ENCODE data around the gene CACNA1D. TPM values are rescaled to one million over a fixed set of nuclear protein-coding genes. Genes with fewer than 3 reads are reported as not detected.

CACNA1D gene
- total RNA-seq, 2 experiments from 2014 or later: not detected

- no peak for ATAC-seq
- no peak for TF ChIP-seq CTCF (IDR thresholded peaks at IDR 0.05)
- H3K4me1 Mint-ChIP-seq (ENCODE audit: low read depth): peaks cover 13% of the 10 kb centered on the region
- H3K4me3 Mint-ChIP-seq: no peak overlapping the region
- ChIA-PET POLR2A (no interaction called here), CTCF (no interaction called here)
- H3K27ac Mint-ChIP-seq: no peak overlapping the region
- H3K27me3 Mint-ChIP-seq: no peaks in the 10 kb centered on the region
- H3K36me3 Mint-ChIP-seq (ENCODE audit: low read depth): no peaks in the 10 kb centered on the region
- no peak for DNase-seq
- intact Hi-C loops (cut with micrococcal nuclease): no loop called here
- H3K9me3 Mint-ChIP-seq: no peaks in the 10 kb centered on the region
These were observed 255.0 kb downstream of the CACNA1D start for GRCh38 chr3:53749448-53749847.

GRCh38 chr3:53750253-53751210 is 256.1 kb downstream of the CACNA1D start:
- no peak for DNase-seq
- H3K4me3 Mint-ChIP-seq: no peak overlapping the region
- peaks cover 15% of the 10 kb centered on the region for H3K4me1 Mint-ChIP-seq (ENCODE audit: low read depth)
- H3K27ac Mint-ChIP-seq: no peak overlapping the region
- no peaks in the 10 kb centered on the region for H3K9me3 Mint-ChIP-seq
- no peak for TF ChIP-seq CTCF (IDR thresholded peaks at IDR 0.05)
- CTCF ChIA-PET: interaction anchor here (1.2 to 2.2 kb wide), 2 partner anchors 41 to 375 kb away, joined by 3 to 4 read pairs; no protein-coding TSS in a partner anchor
- no peaks in the 10 kb centered on the region for H3K36me3 Mint-ChIP-seq (ENCODE audit: low read depth)
- intact Hi-C loops (cut with micrococcal nuclease): no loop called here
- ATAC-seq: no peak
- POLR2A ChIA-PET: interaction anchor here (0.9 kb wide), 1 partner anchor 9 kb away, joined by 3 read pairs; no protein-coding TSS in a partner anchor
- no peaks in the 10 kb centered on the region for H3K27me3 Mint-ChIP-seq

DNA sequence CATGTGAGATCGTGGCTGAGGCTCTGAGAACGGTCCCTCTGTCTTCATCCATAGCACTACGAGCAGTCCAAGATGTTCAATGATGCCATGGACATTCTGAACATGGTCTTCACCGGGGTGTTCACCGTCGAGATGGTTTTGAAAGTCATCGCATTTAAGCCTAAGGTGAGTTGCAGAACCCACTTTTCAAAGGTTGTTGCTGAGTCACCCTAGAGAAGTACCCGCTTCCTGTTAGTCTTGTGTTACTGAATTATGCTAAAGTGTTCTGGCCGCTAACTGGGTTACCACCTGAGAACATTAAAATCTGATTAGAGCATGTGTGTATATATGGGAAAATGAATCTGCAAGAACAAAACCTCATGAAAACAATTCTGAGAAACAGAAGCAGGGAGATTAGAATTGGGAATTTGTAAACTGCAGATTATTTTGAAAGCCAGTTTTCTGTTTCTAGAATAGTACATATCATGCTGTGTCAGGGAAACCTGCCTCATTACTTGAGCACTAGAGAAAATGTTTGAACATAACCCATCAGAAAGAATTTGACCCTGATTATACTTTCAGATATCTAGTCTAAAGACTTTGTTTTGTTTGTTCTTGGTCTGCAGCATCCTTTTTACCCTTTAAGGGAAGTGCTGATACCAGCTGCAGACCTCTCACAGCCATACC is 259.2 kb downstream of the CACNA1D start:
- H3K4me3 Mint-ChIP-seq: no peak overlapping the region
- ChIA-PET CTCF (no interaction called here), POLR2A (no interaction called here)
- intact Hi-C loops (cut with micrococcal nuclease): no loop called here
- no peaks in the 10 kb centered on the region for H3K9me3 Mint-ChIP-seq
- ATAC-seq (peak; percentile 88), DNase-seq (peak; percentile 29)
- no peak for TF ChIP-seq CTCF (IDR thresholded peaks at IDR 0.05)
- H3K27me3 Mint-ChIP-seq: no peaks in the 10 kb centered on the region
- H3K27ac Mint-ChIP-seq: no peak overlapping the region
- peaks cover 15% of the 10 kb centered on the region for H3K4me1 Mint-ChIP-seq (ENCODE audit: low read depth)
- no peaks in the 10 kb centered on the region for H3K36me3 Mint-ChIP-seq (ENCODE audit: low read depth)

- no peaks in the 10 kb centered on the region for H3K27me3 Mint-ChIP-seq
- DNase-seq: no peak
- ChIA-PET CTCF (no interaction called here), POLR2A (no interaction called here)
- intact Hi-C loops (cut with micrococcal nuclease): no loop called here
- peaks cover 15% of the 10 kb centered on the region for H3K4me1 Mint-ChIP-seq (ENCODE audit: low read depth)
- H3K9me3 Mint-ChIP-seq: no peaks in the 10 kb centered on the region
- ATAC-seq: no peak
- no peak overlapping the region for H3K4me3 Mint-ChIP-seq
- H3K27ac Mint-ChIP-seq: no peak overlapping the region
- no peaks in the 10 kb centered on the region for H3K36me3 Mint-ChIP-seq (ENCODE audit: low read depth)
- no peak for TF ChIP-seq CTCF (IDR thresholded peaks at IDR 0.05)
These were observed 259.9 kb downstream of the CACNA1D start for GRCh38 chr3:53754325-53754724.

DNA sequence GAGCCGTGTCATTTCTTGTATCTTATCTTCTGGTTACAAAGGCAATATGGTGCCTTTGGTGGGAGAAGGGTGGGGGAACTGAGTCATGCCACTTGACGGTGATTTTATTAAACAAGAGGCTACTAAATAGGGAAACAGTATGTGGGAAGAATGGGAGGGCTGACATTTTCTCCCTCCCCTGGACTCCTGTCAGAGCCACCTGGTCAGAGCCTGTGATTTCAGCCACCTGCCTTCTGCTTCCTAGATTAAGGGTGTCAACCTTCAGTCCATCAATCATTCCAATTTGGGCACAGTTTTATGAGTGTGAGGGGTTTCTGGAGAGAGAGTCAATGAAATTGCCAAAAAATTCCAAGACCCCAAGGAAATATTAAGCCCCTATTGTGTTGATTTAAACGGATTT is 264.4 kb downstream of the CACNA1D start:
- H3K4me3 Mint-ChIP-seq: no peak overlapping the region
- ATAC-seq (no peak), DNase-seq (no peak)
- H3K36me3 Mint-ChIP-seq (ENCODE audit: low read depth): no peaks in the 10 kb centered on the region
- no peaks in the 10 kb centered on the region for H3K9me3 Mint-ChIP-seq
- ChIA-PET CTCF (no interaction called here), POLR2A (no interaction called here)
- H3K27ac Mint-ChIP-seq: no peak overlapping the region
- TF ChIP-seq CTCF (IDR thresholded peaks at IDR 0.05): no peak
- peaks cover 3% of the 10 kb centered on the region for H3K27me3 Mint-ChIP-seq
- peaks cover 8% of the 10 kb centered on the region for H3K4me1 Mint-ChIP-seq (ENCODE audit: low read depth)
- intact Hi-C loops (cut with micrococcal nuclease): no loop called here

All from activated CD8-positive, alpha-beta T cell treated with anti-CD3 and anti-CD28 coated beads for 36 hours (primary cell).